ENCODE results near the gene SMYD3. TPM values are rescaled to one million over a fixed set of nuclear protein-coding genes. Genes with fewer than 3 reads are reported as not detected.
A peak's percentile ranks its signal among the peaks of the same experiment; 100 is the strongest.

Gene SMYD3
- total and polyA plus RNA-seq, 2 of the 13 experiments (the other 11 are each of a cell fraction or from before 2014, with no cell fraction given) = 27.7 to 35.8 TPM

- no peak for TF ChIP-seq MNT (IDR thresholded peaks at IDR 0.05)
- no peak for TF ChIP-seq ZNF350 (CRISPR knock-in tag; IDR thresholded peaks at IDR 0.05; ENCODE audit: borderline replicate concordance, low read depth)
- TF ChIP-seq ATF1 (CRISPR knock-in tag; IDR thresholded peaks at IDR 0.05) = no peak
- no peak for TF ChIP-seq ZNF225 (CRISPR knock-in tag; IDR thresholded peaks at IDR 0.05)
- no peak for TF ChIP-seq KDM1A (CRISPR knock-in tag; IDR thresholded peaks at IDR 0.05)
- TF ChIP-seq FOSL1 (CRISPR knock-in tag; IDR thresholded peaks at IDR 0.05; ENCODE audit: borderline replicate concordance) = no peak
- peak; percentile 22; the same call in 1 of the 2 replicates for TF ChIP-seq STAG1 (CRISPR knock-in tag; IDR thresholded peaks at IDR 0.05)
- no peak for TF ChIP-seq ZNF766 (CRISPR knock-in tag; IDR thresholded peaks at IDR 0.05; ENCODE audit: borderline replicate concordance)
- TF ChIP-seq ZNF580 (CRISPR knock-in tag; IDR thresholded peaks at IDR 0.05; ENCODE audit: borderline replicate concordance, low read depth) = peak; percentile 67; the same call in 1 of the 2 replicates
- no peak for TF ChIP-seq ZMAT3 (CRISPR knock-in tag; conservative IDR thresholded peaks at IDR 0.05)
- TF ChIP-seq EEA1 (CRISPR knock-in tag; IDR thresholded peaks at IDR 0.05; ENCODE audit: borderline replicate concordance) = no peak
- no peak for TF ChIP-seq THYN1 (CRISPR knock-in tag; IDR thresholded peaks at IDR 0.05; ENCODE audit: borderline replicate concordance, low read depth)
- TF ChIP-seq MAFG (CRISPR knock-in tag; IDR thresholded peaks at IDR 0.05) = no peak
- TF ChIP-seq ZNF441 (CRISPR knock-in tag; IDR thresholded peaks at IDR 0.05; ENCODE audit: borderline replicate concordance) = no peak
- no peak for TF ChIP-seq ZNF704 (CRISPR knock-in tag; IDR thresholded peaks at IDR 0.05; ENCODE audit: borderline replicate concordance)
- peak; percentile 98 for TF ChIP-seq ZNF614 (CRISPR knock-in tag; IDR thresholded peaks at IDR 0.05; ENCODE audit: borderline replicate concordance)
- 0 out of 2 replicates have a peak, but pooled peaks have one; percentile 24 for TF ChIP-seq HNF1B (CRISPR knock-in tag; IDR thresholded peaks at IDR 0.05)
- TF ChIP-seq HBP1 (CRISPR knock-in tag; IDR thresholded peaks at IDR 0.05; ENCODE audit: low read depth) = no peak
- no peak; the same call in 1 of the 2 replicates for TF ChIP-seq RAD21 (CRISPR knock-in tag; IDR thresholded peaks at IDR 0.05)
- no peak for TF ChIP-seq NRL (CRISPR knock-in tag; IDR thresholded peaks at IDR 0.05; ENCODE audit: borderline replicate concordance)
- no peak for TF ChIP-seq SMAD1 (CRISPR knock-in tag; IDR thresholded peaks at IDR 0.05; ENCODE audit: borderline replicate concordance, low read depth)
- TF ChIP-seq REL (CRISPR knock-in tag; conservative IDR thresholded peaks at IDR 0.05) = no peak
- TF ChIP-seq HIC2 (CRISPR knock-in tag; IDR thresholded peaks at IDR 0.05; ENCODE audit: low read depth) = no peak
Measured at GRCh38 chr1:246187834-246188372, 319.2 kb downstream of the SMYD3 start (continued).
